ENCODE results near the gene CERK.
A peak's percentile ranks its signal among the peaks of the same experiment; 100 is the strongest.

CERK gene

DNA sequence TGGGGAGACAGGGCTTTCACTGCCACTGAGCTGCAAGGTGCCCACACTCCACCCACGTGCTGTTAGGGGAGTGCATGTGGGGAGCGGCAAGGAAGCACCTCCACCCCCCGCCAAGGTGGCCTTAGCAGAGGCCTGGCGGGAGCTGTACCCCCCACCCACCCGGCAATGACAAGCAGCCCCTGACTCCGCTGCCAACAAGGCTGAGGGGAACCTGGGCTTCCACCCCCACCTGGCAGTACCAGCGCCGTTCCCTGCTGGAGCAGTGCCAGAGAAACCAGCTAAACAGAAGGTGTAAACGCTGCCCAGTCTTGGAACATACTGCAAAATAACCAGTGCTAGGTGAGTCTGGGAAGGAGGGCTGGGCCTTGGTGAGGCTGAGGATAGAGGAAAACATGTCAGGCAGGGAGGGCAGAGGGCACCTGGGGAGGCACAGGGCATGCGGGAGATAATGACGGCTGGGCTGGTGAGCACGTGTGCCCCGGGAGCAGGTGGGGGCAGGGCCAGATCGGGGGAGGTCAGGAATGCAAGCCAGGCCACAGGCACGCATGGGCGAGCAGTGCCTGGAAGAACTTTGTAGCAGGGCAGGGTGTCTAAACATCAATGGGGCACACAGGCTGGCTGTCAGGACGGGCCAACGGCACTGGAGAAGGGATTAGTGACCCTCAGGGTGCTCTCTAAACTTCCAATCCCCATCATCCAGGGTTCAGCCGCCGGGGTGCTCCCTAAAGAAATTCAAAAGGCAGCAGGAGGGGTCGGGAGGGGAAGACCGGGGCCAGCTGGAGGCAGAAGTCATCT is 6.6 kb downstream of the CERK start:
- DNase-seq: peak in 2 of 3 experiments; percentile 30 to 63

GRCh38 chr22:46730568-46731245 is 7.3 kb downstream of the CERK start:
- DNase-seq: no peak

DNA sequence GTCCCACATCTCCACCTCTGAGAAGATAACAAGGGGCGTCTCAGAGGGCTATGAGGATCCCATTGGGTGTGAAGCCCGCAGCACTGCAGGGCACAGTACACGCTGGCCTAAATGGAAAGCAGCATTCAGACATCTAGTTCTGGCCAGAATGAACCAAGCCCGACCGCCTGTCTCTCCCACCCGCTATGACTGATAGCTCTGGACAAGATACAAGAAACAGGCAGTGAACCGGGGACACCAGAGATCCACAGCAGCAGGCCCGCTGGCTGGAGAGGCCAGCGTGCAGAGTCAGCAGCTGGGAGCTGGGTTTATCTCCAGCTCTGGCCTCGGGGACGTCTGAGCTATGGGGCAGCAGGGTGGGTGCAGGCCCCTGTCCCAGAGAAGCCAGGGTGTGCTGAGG is 9.6 kb downstream of the CERK start:
- DNase-seq: no peak

GRCh38 chr22:46727813-46728364 is 10.2 kb downstream of the CERK start:
- no peak for DNase-seq

- no peak for DNase-seq
Observed at GRCh38 chr22:46726986-46727317, 11.1 kb downstream of the CERK start.

DNA sequence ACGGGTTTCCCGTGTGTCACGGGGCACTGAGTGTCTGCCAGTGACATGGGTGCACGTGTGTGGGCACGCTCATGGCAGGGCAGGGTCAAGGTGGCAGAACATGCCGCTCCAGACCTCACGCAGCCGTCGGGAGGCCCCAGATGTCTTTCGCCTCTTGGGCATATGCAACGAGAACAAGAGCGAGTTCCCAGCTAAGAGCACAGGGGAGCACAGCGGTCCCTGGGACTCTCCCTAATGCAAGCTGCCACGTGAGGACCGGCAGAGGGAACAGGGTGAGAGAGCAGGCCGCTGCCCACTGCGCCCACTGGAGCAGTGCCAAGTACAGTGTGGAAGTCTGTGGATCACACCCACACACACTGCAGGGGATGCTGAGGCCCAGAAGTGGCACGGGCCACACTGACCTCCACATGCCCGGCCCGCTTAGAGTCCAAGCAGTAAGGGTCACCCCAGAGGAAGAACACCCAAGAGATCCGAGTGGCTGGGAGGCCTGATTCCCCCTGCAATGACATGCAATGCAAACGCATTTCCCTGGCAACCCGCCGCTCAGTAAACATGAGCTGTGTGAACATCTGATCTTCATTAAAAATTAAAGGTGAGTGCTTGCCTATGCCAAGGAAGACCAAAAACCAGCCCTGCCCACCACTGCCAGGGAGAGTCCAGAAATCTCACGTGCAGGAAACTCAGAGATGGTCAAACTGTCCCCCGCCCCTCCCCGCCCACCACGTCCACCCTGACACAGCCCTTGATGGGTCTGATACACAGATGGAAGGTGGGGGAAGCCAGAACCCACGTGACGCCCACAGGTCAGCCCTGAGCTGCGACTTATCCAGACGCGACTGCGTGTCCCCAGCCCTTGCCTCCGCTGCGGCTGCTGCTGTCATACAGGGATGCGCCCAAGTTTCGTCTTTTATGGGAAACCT is 11.7 kb downstream of the CERK start:
- peak in 2 of 3 experiments; percentile 61 to 79 for DNase-seq

DNA sequence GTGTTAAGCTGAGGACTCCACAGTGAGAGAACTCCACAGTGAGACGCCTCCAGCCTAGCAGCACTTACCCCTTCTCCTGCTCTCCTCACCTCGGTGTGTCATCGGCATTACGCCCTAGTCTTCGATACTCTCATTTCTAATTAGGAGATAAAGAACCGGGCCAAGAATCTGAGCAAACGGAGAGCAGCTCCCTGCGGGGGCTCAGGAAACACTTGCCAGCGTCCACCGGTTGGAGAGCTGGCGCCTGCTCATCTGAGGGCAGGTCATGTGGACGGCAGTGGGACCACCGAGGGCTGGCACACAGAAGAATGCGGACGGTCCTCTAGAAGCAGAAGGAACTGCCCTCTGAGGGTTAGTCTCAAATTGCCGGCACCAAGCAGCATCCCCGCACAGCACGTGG is 13.0 kb downstream of the CERK start:
- no peak for DNase-seq

- DNase-seq: no peak
Observed at GRCh38 chr22:46723882-46724281, 14.2 kb downstream of the CERK start.

DNA sequence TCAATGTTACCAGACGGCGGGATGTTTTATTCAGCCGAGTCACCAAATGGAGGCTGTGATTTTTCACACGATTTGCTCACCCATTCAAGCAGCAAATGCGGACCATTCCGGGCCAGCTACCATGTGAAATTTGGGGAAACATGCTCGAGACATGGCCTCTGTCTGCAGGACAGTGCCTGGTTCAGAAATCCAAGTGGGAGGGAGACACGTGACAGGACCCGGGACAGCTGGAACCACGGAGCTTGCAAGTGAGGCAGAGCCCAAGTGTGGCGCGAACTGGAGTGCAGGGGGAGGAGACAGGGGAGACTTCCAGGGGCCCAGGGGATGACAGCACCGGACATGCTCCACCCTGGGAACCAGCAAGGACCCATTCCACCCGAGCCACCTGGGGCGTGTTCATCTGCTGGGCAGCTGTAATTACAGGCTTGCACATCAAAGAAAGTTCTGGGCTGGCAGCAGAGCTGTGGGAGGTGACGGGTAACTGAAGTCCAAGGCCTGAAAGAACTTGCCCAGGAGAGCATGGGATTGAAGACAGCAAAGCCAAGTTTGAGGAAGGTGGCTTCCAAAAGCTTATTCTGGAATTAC is 16.5 kb downstream of the CERK start:
- peak in 2 of 3 experiments; percentile 15 to 34 for DNase-seq

- DNase-seq: no peak
Observed at GRCh38 chr22:46719921-46720320, 18.1 kb downstream of the CERK start.

DNA sequence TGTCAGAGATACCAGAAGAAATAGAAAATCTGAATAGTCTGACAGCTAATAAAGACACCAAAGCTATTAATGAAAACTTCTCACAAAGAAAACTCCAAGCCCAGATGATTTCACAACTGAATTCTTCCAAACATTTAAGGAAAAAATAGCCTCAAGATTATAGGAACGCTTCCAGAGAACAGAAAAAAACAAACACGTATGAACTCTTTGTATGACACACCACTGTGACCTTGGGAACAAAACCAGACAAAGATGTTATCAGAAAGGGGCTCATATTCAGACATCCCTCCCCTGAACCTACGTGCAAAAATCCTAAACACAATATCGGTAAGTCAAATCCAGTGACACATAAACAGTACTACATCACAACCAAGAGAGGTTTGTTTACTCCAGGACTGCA is 23.5 kb downstream of the CERK start:
- no peak for DNase-seq

GRCh38 chr22:46712288-46712687 is 25.8 kb downstream of the CERK start:
- no peak for DNase-seq

DNA sequence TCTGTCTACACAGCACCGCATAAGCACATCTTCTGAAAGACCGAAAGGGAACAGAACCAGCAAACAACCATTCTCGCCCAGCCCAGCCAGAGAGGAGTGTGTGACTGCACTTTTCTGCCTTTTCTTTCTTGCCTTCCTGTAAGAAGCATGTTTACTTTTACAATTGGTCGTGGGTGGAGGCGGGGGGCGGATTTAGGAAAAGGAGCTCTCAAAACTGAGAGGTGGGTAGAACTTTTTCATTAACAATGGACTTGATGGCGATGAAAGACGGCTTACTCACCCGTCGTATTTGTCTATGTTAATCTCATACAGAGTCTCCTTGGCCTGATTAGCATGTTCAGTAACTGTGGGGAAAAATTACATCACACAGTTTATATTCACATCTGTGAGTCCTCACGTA is 27.2 kb downstream of the CERK start:
- no peak for DNase-seq

GRCh38 chr22:46708766-46709330 is 29.2 kb downstream of the CERK start:
- no peak for DNase-seq

DNA sequence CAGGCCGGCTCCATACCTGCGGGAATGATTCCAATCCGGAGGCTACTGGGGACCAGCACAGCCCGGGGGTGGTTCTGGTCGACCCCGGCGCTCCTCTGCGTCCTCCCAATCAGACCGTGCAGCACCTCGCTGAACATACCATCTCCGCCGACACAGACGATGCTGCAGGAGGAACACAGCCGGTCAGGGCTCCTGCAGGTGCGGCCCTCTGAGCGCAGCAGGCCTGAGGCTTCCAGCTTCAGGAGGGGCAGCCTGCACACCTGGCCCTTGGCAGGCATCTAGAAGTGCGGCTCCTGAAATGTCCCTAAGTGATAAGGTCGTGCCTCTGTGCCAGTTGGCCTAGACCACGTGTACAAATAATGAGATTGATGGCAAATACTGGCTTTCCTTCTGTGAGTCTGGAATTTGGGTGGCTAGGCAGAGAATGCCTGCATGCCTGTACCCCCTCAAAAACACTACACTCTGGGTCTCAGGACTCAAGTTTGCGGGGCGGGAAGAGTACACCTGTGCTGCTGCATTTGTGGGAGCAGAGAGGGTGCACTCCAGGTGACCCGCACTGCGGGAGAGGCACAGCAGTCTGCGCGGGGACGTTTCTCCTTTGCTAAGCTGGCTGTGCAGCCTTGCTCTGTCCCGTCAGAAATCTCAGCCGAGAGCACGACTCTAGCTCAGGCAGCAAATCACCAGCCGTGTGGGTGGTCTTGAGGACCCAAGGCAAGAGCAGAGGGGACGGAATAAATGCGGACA is 30.1 kb downstream of the CERK start:
- no peak for DNase-seq

GRCh38 chr22:46707305-46707704 is 30.7 kb downstream of the CERK start:
- no peak for DNase-seq

GRCh38 chr22:46706060-46706459 is 32.0 kb downstream of the CERK start:
- DNase-seq: no peak

DNA sequence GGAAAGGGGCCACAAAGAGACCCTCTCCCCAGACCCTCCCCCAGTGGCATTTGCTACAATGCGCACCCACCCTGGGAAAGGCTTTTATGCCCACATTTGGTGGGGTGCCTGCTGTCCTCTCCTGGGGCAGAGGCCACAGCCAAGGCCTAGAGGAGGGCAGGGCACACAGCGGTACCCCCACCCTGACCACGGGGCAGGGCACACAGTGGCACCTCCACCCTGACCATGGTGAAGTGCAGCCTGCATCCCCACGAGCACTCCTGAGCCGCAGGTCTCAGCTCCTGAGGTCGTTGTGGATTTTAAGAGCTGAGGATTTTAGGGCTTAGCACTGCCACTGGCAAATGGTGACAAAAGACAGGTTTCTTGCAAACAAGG is 34.1 kb downstream of the CERK start:
- DNase-seq: no peak

GRCh38 chr22:46703171-46703995 is 34.7 kb downstream of the CERK start:
- DNase-seq: no peak

GRCh38 chr22:46701262-46701661 is 36.8 kb downstream of the CERK start:
- DNase-seq: no peak

DNA sequence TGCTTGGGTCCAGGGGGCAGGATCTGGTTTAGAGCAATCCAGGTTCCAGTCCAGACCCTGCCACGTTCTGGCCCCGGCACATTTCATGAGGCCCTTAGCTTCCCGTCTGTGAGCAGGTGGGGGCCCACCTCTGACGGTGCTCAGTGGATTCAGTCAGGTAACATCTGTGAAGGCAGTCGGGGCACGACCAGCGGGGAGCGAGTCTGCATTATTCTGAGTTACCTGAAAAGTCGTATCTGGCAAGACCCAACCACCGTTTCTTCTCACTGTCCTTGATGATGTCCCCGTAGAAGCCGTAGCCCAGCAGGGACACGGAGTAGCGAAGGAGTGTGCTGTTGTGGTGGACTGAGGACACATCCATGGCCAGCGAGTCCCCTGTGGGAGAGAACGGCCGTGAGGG is 39.0 kb downstream of the CERK start:
- DNase-seq: no peak
